GM23248 (cell line): ENCODE measurements around the gene CHST9. TPM values are rescaled to one million over a fixed set of nuclear protein-coding genes. Genes with fewer than 3 reads are reported as not detected.

Experiments used
- DNase-seq: peaks from one replicate; pipeline ENCODE4 v3.0.0-alpha.2; 2015
- H2AFZ ChIP-seq: fragments of 200-600 bp; sonication (generic); 2 replicates; pipeline ENCODE4 v1.6.1; 2016; ENCODE audit warnings: antibody characterized with exemption
- H3F3A ChIP-seq: fragments of 200-600 bp; sonication (generic); 2 replicates; pipeline ENCODE4 v1.6.1; 2016; ENCODE audit warnings: mild to moderate bottlenecking, antibody characterized with exemption, mixed run types; ENCODE audit not compliant: insufficient read depth
- H3K27ac ChIP-seq: fragments of 200-600 bp; sonication (generic); 2 replicates; pipeline ENCODE4 v1.5.1; 2016; ENCODE audit warnings: mild to moderate bottlenecking
- H3K27me3 ChIP-seq: fragments of 200-600 bp; sonication (generic); replicated peaks from 2 replicates; pipeline ENCODE4 v1.6.1; 2016; ENCODE audit warnings: mild to moderate bottlenecking; ENCODE audit not compliant: insufficient read depth
- H3K36me3 ChIP-seq: fragments of 200-600 bp; sonication (generic); 2 replicates; pipeline ENCODE4 v1.6.1; 2016; ENCODE audit warnings: low read depth, mild to moderate bottlenecking
- H3K4me1 ChIP-seq: fragments of 200-600 bp; sonication (generic); 2 replicates; pipeline ENCODE4 v1.6.1; 2016; ENCODE audit warnings: mild to moderate bottlenecking; ENCODE audit not compliant: insufficient read depth
- H3K4me2 ChIP-seq: fragments of 200-600 bp; sonication (generic); one replicate; pipeline ENCODE4 v1.6.1; 2016; ENCODE audit warnings: mild to moderate bottlenecking; ENCODE audit not compliant: unreplicated experiment
- H3K4me3 ChIP-seq: fragments of 200-600 bp; sonication (generic); 2 replicates; pipeline ENCODE4 v1.5.1; 2016; ENCODE audit warnings: mild to moderate bottlenecking
- H3K79me2 ChIP-seq: fragments of 200-600 bp; sonication (generic); 2 replicates; pipeline ENCODE4 v1.6.1; 2016; ENCODE audit warnings: mild to moderate bottlenecking; ENCODE audit not compliant: insufficient read depth
- H3K9ac ChIP-seq: fragments of 200-600 bp; sonication (generic); 2 replicates; pipeline ENCODE4 v1.6.1; 2016; ENCODE audit warnings: mild to moderate bottlenecking
- H3K9me2 ChIP-seq: fragments of 200-600 bp; sonication (generic); 2 replicates; pipeline ENCODE4 v1.6.1; 2016; ENCODE audit warnings: mixed run types, mild to moderate bottlenecking, moderate library complexity; ENCODE audit not compliant: insufficient read depth
- H3K9me3 ChIP-seq: fragments of 200-600 bp; sonication (generic); one replicate; pipeline ENCODE4 v1.6.1; 2017; ENCODE audit warnings: low read depth
- H4K20me1 ChIP-seq: fragments of 200-600 bp; sonication (generic); 2 replicates; pipeline ENCODE4 v1.6.0; 2016; ENCODE audit not compliant: insufficient read depth
- EZH2 ChIP-seq: fragments of 200-600 bp; sonication (generic); IDR thresholded peaks from 2 replicates; pipeline ENCODE4 v1.6.1; 2018; ENCODE audit warnings: antibody characterized with exemption, mild to moderate bottlenecking; ENCODE audit not compliant: insufficient read depth, poor library complexity, severe bottlenecking
- EZH2phosphoT487 ChIP-seq: fragments of 200-600 bp; sonication (generic); IDR thresholded peaks from 2 replicates; pipeline ENCODE4 v1.6.1; 2018; ENCODE audit warnings: antibody characterized with exemption, moderate library complexity, mild to moderate bottlenecking, low read depth; ENCODE audit not compliant: insufficient read depth
- WGBS, 2 experiments: methylation state at CpG; one replicate each; pipeline ENCODE4 v1.1.6; 2015 to 2017; ENCODE audit warnings: low lambda C conversion rate in 2 of 2, low coverage in 1 of 2; ENCODE audit errors: missing lambda C conversion rate in 2 of 2; 5-methylcytosine and 5-hydroxymethylcytosine counted together
- in situ Hi-C: fragments of 300-500 bp; cut with MboI; formaldehyde crosslinking; loops from 2 replicates; pipeline ENCODE4 v1.15.0; 2020
- polyA plus RNA-seq: library from polyadenylated mRNA; unstranded; fragments of >200 nt; fragmentation: Nextera tagmentation; extraction: Ambion mirVana; gene quantifications from 2 replicates; pipeline ENCODE4 v1.2.1, GENCODE V29; 2016
- total RNA-seq: library from RNA; depleted of rRNA; stranded (reverse); fragments of >200 nt; shearing (Covaris generic); gene quantifications from 2 replicates; pipeline ENCODE4 v1.2.3, GENCODE V29; 2014

The CHST9 gene
- total and polyA plus RNA-seq, 2 experiments from 2014 or later, result not detected

DNA sequence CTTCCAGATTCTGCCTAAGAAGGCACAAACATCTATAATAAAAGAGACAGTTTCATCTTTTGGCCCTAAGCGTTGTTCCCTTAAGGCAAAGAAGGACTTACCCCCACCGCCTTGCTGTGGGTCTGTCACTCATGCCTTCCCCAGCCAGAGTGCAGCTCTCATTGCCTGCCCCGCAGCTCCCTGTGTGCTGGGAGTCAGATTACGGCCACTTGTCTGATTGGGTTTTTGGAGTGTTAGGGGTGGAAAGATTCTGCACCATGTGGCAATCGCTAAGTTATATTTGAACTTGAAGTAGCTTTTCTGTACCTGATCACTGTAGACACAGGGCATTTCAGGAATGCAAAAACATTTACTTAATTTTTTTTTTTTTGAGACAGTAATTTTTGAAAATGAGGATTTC lies 319.6 kb downstream of the CHST9 start, which contains the start of gene AQP4:
AQP4 (minus strand) TSS at position 151 of the 400 bp plus-strand sequence; CDS start at position 133, 18 bp downstream.
- Histone ChIP-seq H3K9ac (no peak within 1 kb of the TSS), H3K9me2 (no peaks in the 10 kb centered on the region), H4K20me1 (no peaks in the 10 kb centered on the region), H3K36me3 (no peaks in the 10 kb centered on the region), H2AFZ (no peak within 1 kb of the TSS), H3K4me2 (no peak within 1 kb of the TSS), H3K27ac (no peak within 1 kb of the TSS), H3K27me3 (no peaks in the 10 kb centered on the region; the same call in 1 of the 2 replicates), H3K79me2 (no peaks in the 10 kb centered on the region), H3K4me1 (no peaks in the 10 kb centered on the region), H3K9me3 (no peaks in the 10 kb centered on the region), H3K4me3 (no peak within 1 kb of the TSS), H3F3A (no peaks in the 10 kb centered on the region)
- in situ Hi-C loops, result no loop called here
- no peak for DNase-seq
- TF ChIP-seq EZH2phosphoT487 (no peak), EZH2 (no peak)
- WGBS, 2 experiments, result 16 to 19% methylated on average over 5 of the region's 5 CpGs

DNA sequence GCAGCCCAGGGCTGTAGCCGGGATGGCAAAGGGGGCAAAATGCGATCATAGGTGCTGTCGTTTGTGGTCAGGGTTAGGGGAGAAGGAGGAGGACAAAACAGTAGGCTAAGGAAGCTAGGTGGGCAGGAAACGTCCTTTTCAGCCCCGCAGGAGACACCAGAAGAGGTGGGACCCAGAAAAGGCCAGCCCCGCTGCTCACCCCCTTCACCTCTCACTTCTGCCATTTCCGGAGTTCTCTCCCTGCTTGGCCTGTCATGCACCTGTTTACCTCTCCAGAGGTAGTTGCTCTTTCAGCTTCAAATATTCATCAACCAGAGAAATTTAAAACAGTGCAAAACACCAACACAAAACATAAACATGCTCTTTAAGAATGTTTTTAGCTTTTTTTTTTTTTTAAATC lies 320.4 kb downstream of the CHST9 start:
- Histone ChIP-seq H4K20me1 (no peaks in the 10 kb centered on the region), H3K9me3 (no peaks in the 10 kb centered on the region), H3K36me3 (no peaks in the 10 kb centered on the region), H3K27ac (no peak overlapping the region), H3K27me3 (no peaks in the 10 kb centered on the region; the same call in 1 of the 2 replicates), H3K79me2 (no peaks in the 10 kb centered on the region), H3K9ac (no peak overlapping the region), H2AFZ (no peak overlapping the region), H3K4me1 (no peaks in the 10 kb centered on the region), H3K9me2 (no peaks in the 10 kb centered on the region), H3K4me2 (no peak overlapping the region), H3F3A (no peaks in the 10 kb centered on the region), H3K4me3 (no peak overlapping the region)
- in situ Hi-C loops, result no loop called here
- 53 to 56% methylated on average over 7 of the region's 7 CpGs for WGBS, 2 experiments
- no peak for DNase-seq
- TF ChIP-seq EZH2phosphoT487 (no peak), EZH2 (no peak)

GRCh38 chr18:26863921-26864497 lies 321.1 kb downstream of the CHST9 start:
- Histone ChIP-seq H3K9me3 (no peaks in the 10 kb centered on the region), H3K4me3 (no peak overlapping the region), H2AFZ (no peak overlapping the region), H3K4me1 (no peaks in the 10 kb centered on the region), H3F3A (no peaks in the 10 kb centered on the region), H3K79me2 (no peaks in the 10 kb centered on the region), H3K9me2 (no peaks in the 10 kb centered on the region), H4K20me1 (no peaks in the 10 kb centered on the region), H3K9ac (no peak overlapping the region), H3K27ac (no peak overlapping the region), H3K4me2 (no peak overlapping the region), H3K27me3 (no peaks in the 10 kb centered on the region; the same call in 1 of the 2 replicates), H3K36me3 (no peaks in the 10 kb centered on the region)
- 45 to 53% methylated on average over 9 of the region's 9 CpGs for WGBS, 2 experiments
- in situ Hi-C loops, result no loop called here
- TF ChIP-seq EZH2, result no peak
- no peak for TF ChIP-seq EZH2phosphoT487
- no peak for DNase-seq

DNA sequence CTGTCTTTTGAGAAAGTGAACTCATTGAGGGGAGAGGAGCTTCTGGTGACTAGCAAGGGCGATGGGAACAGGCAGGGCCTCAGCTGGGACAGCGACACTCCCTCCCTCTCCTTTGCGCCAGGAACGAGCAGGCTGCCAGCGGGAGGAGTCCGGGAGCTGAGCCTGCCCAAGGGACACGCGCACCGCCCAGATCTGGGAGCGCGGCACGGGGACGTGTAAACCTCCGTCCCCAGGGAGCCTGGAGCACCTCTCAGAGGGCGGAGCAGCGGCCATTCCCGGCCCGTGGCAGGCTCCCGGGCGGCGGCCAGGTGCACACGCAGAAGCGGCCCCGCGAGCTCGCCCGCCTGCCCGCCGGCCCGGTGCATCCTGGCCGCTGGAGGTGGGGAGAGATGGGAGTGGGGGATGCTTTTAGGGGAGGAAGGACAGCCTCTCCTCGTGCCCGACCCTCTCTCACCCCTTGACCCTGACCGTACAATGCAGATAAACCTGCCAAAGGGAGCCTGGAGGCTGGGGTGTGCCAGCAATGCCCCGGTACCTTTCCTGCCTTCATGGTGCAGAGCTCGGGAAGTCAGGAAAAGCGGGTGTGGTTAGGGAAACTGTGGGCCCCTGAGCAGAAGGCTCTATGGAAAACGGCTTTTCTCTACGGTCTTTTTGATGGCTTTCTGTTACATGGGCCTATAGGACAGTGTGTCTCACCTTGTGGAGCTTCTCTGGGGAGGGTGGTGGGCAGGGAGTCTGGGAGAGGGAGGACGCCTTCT lies 321.8 kb downstream of the CHST9 start:
- Histone ChIP-seq H3K4me3 (no peak overlapping the region), H3K9ac (no peak overlapping the region), H3K9me2 (no peaks in the 10 kb centered on the region), H2AFZ (no peak overlapping the region), H4K20me1 (no peaks in the 10 kb centered on the region), H3K4me2 (no peak overlapping the region), H3K27me3 (no peaks in the 10 kb centered on the region; the same call in 1 of the 2 replicates), H3F3A (no peaks in the 10 kb centered on the region), H3K9me3 (no peaks in the 10 kb centered on the region), H3K79me2 (no peaks in the 10 kb centered on the region), H3K27ac (no peak overlapping the region), H3K4me1 (no peaks in the 10 kb centered on the region), H3K36me3 (no peaks in the 10 kb centered on the region)
- WGBS, 2 experiments, result 10 to 11% methylated on average over 36 to 39 of the region's 40 CpGs
- in situ Hi-C loops, result no loop called here
- peak; percentile 3 for DNase-seq
- TF ChIP-seq EZH2phosphoT487 (no peak), EZH2 (no peak)
